Measurements from ENCODE around the gene AMY2B.

DNA sequence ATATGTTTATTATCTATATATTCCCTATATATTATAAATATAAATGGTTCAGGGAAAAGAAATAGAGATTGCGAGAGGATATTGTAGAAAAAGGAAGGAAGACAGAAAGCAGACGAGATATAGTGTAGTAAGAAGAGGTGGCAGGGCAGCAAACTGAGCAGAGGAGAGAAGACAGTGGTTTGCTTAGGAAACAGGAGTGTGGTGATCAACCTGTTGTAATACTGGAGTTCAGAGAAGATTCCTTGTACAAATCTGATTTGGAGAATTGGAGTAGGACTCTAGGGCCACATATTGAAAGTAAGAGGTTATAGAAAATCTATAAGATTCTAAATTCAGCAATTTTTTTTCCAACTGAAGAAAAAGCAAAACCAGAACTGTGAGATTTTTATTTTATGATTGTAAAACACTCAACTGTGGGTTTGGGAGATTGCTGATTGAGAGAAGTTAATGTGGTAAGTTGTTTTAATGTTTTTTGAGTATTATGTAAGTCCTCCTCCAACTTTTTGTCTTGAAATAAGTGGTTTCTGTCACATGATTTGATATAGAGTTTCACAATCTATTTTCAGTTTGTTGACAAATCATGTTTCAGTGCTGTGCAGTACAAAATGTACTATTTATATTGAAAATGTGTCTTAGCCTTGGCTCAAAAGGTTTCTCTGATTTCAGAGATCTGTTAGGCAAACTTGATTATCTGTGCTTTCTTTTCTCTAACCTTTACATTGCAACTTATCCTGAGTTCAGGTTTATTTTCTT is 9.6 kb upstream of the AMY2B start:
- TF ChIP-seq GATA3 (IDR thresholded peaks at IDR 0.05; ENCODE audit: low read depth, low read length) = no peak
- TF ChIP-seq GATA2 (IDR thresholded peaks at IDR 0.05; ENCODE audit: low read depth, low read length) = no peak

Data from SH-SY5Y (cell line).